Activated naive CD4-positive, alpha-beta T cell (primary cell): Measurements from ENCODE around the gene SMAD9.
A peak's percentile ranks its signal among the peaks of the same experiment; 100 is the strongest.

ENCODE experiments used
- DNase-seq, 4 experiments: peaks; one replicate each; lab custom pipeline; 2025; lab: John Stamatoyannopoulos, UW

The SMAD9 gene

DNA sequence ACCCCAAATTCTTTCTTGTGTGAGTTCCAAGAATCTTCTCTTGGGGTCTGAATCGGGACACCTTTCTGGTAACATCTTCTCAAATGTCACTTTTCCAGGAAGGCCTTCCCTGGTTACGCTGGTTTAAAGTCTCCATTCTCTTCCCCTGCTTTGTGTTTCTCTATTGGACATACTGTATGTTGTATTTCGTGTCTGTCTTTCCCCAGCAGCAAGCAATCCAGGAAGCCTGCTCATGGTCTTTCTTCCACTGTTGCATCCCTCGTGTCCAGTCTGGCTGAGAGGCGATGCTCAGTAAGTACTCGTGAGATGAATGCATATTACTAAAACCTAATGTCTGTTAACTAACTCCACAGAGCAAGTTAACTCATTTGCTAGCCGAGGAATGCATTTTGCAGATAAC, 57.3 kb downstream of the SMAD9 start:
- no peak for DNase-seq

- no peak for DNase-seq
Measured at GRCh38 chr13:36862002-36862685, 57.9 kb downstream of the SMAD9 start.

DNA sequence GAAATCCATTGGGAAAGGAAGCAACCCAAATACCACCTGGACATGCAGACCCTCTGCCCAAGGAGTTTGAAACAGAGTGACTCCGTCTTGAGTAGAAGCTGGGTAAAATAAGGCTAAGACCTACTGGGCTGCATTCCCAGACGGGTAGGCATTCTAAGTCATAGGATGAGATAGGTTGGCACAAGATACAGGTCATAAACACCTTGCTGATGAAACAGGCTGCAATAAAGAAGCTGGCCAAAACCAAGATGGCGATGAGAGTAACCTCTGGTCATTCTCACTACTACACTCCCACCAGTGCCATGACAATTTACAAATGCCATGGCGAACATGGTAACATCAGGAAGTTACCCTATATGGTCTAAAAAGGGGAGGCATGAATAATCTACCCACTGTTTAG, 60.8 kb downstream of the SMAD9 start:
- DNase-seq, result no peak

DNA sequence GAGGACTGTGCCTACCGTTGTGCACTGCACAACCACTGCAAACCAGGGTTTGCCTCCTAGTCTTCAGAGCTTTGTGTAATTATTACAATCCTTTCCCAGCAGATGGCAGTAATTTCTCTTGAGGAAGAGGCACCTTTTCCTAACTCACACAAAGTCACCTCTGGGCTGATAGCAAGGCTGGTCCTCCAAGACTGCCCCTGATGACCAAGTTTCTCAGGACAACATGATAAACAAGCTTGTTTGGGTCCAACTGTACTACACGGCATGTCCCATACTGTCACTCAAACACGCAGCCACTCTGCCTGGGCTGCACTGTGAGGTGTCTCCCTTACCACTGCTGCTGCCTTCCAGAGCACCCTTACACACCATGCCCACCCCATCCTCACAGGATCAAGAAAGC, 61.7 kb downstream of the SMAD9 start:
- DNase-seq, result no peak

GRCh38 chr13:36857253-36857652, 62.8 kb downstream of the SMAD9 start:
- DNase-seq, result no peak

GRCh38 chr13:36850790-36851438, 69.1 kb downstream of the SMAD9 start:
- no peak for DNase-seq

DNA sequence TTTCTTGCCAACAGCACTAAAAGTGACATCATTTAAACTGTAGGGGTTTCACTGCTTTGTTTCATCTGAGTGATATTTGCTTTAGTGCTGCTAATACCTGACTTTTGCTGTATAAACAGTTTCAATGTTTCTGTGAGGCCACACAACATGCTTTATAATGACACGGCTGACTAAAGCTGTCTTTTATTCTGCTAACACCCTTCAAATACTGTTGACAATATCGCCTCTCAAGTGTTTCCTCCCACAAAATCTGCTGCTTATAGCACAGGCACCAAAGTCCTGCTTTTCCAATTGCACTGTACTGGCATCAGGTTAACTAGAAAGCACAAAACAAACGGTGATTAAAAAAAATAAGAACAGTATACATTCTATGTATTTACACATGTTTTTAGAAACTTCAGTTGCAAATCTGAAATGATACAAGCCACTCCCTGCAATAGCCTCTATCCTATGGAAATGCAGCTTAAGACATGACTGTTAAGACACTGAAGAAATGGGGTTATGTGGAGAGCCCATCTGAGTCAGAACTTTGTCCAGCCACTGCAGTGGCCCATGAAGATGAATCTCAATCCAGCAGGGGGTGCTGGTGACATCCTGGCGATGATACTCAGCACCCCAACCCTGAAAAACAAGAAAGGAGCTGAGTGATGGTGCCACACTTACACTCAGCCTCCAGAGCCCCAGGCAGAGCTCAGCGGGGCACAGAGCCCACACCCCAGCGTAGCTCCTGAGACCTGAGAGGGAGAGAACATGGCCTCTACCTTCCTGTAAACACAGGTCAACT, 71.6 kb downstream of the SMAD9 start:
- no peak for DNase-seq

- no peak for DNase-seq
Measured at GRCh38 chr13:36847606-36848005, 72.4 kb downstream of the SMAD9 start.

DNA sequence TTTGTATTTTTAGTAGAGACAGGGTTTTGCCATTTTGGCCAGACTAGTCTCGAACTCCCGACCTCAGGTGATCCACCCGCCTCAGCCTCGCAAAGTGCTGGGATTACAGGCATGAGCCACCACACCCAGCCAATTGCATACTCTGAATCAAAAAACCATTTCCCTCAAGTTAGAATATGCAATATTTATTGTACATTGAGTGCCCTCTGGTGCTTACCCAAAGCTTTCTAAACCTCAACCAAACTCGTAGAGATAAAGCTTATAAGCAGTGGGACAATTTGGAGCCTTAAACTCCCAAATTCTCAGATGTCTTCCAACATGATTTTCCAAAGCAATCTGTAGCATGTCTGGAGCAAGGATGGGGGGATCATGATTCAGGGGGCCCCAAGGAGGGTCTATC, 78.6 kb downstream of the SMAD9 start:
- DNase-seq, result no peak

GRCh38 chr13:36840718-36841250, 79.3 kb downstream of the SMAD9 start:
- DNase-seq, result no peak

- no peak for DNase-seq
Measured at GRCh38 chr13:36839981-36840380, 80.1 kb downstream of the SMAD9 start.

DNA sequence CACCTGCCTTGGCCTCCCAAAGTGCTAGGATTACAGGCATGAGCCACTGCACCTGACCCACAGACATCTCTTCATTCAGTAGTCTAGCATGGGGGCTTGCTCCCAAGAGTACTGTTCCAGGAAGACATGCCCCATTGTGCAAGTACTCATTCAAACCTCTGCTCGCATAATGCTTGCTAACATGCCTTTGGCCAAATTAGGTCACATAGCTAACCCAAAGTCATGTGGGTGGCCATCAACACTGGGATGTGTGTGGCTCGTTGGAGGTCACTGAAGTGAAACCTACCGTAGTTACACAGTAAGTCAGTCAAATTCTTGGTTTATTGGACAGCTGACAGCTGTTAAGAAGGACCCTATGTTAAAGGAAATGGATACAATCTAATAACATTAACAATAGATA, 80.8 kb downstream of the SMAD9 start:
- DNase-seq, result no peak

- DNase-seq, result no peak
Measured at GRCh38 chr13:36837354-36838092, 82.5 kb downstream of the SMAD9 start.

- no peak for DNase-seq
Measured at GRCh38 chr13:36834299-36834698, 85.7 kb downstream of the SMAD9 start.

- no peak for DNase-seq
Measured at GRCh38 chr13:36831291-36831690, 88.7 kb downstream of the SMAD9 start.

DNA sequence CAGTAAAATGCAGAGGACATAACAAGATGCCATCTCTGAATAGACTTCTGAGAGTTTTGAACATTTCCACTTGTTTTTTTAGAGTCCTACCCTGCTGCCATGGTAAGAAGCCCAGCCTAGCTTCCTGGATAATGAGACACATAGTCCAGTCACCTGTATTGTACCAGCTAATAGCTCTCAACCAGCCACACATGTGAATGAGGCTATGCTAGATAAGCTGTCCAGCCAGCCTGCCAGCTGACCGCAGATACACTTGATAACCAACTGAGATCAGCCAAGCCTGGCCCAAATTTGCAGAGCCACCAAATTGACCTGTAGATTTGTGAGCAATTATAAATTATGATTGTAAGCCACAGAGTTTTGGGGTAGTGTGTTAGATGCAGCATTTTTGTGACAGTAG, 90.3 kb downstream of the SMAD9 start:
- DNase-seq, result no peak

DNA sequence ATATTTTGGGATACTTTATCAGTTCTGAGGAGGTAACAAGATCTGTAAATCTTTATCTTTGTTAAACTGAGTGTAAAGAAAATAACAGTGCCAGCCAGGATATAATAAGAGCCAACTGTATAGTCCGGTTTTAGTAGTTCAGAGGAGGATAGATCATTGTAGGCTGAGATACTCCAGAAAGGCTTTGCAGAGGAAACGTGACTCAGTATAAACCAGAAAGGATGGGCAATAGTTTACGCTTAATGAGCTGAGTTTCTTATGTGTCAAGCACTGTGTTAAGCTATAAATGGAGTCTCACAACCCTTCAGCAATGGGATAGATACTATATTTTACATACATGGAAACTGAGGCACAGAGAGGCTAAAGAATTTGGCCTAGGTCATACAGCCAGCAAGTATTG, 97.3 kb downstream of the SMAD9 start:
- DNase-seq, result no peak

GRCh38 chr13:36820222-36820621, 99.8 kb downstream of the SMAD9 start:
- DNase-seq, result no peak

GRCh38 chr13:36819739-36820090, 100.3 kb downstream of the SMAD9 start:
- peak in 3 of 4 experiments; percentile 3 to 22 (median 10) for DNase-seq

- peak; percentile 63 to 88 (median 81) for DNase-seq
Measured at GRCh38 chr13:36818804-36819738, 101.0 kb downstream of the SMAD9 start, which contains the start of gene RFXAP. TSS of gene RFXAP (plus strand) at chr13:36819222. CDS start at chr13:36819358, 136 bp downstream.
